HG03457 (cell line): ENCODE results near the gene RAB17.
"Not testable (repeated sequence)": the region's sequence is repeated elsewhere in the genome, so short reads cannot be mapped to it uniquely, and the experiment has no call there.

Source experiments
- ATAC-seq: cut with Tn5 transposase; IDR thresholded peaks from one replicate; pipeline ENCODE4 v1.9.1; 2021; ENCODE audit warnings: moderate number of reproducible peaks; ENCODE audit not compliant: unreplicated experiment

The RAB17 gene

DNA sequence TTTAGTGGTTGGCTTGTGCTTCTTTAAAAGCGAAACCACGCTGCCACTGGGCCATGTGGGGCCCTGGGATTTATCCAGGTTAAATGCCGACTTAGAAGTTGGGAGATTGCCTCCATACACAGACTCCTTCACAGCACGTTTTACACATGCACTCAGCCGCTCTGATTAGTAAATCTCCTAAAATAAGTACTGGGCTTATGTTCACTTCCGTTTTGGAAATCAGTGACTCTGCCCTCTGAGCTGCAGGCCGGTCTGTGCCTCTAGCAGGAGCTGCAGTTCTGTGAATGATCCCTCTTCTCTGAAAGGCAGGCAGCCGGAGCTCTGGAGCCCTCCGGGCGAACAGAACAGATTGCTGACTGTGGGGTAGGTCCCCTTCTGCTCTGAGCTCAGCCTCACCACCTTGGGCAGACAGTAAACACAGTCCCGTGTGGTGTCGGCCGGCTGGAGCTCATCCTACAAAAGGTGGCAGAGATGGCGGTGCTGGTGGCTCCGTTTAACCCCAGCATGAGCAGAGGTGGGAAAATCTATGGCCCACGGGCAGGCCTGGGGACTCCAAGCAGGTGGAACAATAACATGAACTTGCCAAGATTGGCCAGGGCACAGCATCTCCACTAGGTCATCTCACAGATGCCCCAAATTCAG lies 9.8 kb upstream of the RAB17 start:
- ATAC-seq, result no peak

DNA sequence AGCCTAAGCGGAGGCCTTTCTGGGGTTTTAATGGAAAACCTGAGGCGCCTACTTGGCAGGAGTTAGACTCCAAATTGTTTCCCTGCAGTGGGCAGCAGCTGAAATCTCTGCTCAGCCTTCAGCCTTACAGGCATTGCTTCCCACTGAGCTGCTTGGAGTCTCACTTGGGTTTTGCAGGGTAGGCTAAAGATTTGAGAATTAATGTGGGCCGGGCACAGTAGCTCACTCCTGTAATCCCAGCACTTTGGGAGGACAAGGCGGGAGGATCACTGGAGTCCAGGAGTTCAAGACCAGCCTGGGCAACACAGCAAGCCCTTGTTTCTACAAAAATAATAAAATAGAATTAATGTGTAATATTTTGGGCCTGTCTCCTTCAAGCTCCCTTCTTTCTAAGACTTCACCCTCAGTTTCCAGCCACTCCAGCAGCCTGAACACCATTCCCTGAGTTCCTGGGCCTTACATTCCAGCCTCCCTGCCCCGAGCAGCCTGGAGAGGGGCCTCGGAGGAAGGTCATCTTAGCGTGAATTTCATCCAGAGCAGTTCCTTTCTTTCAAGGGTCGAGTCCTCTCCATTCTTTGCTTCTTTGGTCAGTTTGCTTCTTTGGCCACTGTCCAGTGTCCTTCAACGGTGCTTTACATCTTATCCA lies 9.1 kb upstream of the RAB17 start:
- no peak for ATAC-seq

DNA sequence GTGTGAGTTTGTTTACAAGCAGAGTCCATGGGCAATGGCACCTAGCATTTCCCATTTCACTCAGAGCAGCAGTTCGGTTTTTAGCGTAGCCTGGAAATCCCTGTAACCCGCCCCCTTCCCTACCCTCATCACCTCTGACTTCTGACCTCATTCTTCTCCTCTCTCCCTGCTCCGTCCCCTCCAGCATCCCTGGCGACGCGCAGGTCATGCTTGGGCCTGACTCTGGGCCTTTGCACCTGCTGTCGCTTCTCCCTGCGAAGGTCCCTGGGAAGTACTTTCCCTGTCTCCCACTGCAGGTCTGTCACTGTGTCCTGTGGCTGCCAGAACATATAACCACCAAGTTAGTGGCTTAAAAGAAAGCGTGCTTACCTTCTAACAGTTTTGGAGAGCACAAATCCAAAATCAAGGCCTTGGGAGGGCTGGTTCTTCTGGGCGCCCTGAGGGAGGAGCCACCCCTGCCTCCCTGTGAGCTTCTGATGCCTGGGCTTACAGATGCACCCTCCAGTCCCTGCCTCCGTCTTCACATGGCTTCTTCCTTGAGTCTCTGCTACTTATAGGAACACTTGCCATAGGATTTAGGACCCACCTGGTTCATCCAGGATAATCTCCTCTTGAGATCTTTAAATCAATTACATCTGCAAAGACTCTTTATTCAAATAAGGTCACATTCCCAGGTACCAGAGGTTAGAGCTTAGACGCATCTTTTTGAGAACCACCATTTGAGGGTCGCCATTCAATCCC lies 8.1 kb upstream of the RAB17 start:
- ATAC-seq, result no peak

DNA sequence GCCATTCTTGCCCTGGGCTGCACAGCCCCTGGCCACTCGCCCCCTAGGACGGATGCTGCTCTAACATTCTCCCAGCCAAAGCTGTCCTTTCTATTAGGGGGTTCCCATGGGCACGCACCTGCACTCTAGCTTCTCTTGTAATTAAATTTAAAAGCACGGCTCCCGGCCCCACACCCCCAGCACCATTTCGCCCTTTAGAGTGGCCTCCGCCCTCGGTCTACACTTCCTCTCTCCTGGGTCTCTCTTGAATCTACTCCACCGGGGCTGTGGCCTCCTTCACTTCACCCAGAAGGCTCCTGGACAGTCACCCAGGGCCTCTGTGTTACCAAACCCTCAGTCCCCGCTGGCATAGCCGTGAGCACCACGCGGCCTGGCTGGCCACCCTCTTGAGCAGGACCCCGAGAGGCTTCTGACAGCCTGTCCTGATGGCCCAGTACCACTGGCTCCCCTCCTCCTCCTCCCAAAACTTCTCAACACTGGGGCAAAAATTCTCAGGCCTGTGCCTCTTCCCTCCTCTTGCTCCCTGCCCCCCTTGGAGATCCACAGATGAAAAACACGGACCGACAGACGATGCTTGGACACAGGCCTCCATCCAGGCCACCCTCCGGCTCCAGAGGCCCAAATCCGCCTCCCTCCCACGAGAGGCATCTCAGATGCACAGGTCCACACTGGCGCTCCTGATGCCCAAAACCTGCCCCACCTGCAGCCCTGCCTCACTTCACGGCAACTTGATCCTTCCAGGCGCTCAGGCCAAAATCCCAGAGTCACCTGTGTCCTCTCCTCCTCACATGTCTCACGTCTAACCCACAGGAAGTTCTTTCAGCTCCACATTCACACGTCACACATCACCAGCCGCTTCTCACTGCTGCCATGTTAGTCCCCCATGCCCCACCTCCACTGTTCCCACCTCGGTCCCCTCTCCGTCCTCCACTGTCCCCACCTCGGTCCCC lies 6.9 kb upstream of the RAB17 start:
- ATAC-seq, result no peak

DNA sequence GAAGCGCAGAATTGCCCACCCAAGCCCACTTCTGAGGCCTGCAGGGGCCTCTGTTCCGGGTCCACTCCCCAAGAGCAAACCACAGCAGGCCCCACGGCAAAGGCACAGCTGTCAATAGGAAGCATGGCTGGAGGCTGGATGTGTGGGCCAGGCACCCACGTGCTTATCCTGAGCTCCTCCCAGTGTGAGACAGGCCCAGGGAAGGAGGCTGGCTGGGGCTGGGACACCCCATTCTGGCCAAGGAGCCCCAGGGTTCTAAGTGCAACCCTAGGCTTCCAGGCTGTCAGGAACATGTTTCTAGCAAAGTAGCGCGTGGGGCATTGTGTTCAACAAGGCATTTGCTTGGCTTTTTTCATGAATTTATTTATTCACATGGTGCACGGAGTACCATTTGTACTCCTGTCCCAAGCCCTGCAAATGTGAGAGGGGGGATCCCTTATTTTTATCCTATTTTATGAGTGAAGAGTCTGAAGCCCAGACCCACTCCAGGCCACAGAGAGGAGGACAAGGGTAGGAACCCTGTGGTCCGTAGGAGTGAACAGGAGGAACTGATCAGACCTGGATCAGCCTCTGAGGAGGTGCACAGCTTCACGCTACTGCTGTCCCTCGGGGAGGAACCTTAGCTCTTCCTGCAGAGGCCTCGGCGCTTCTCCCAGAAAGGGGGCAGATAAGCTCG lies 6.1 kb upstream of the RAB17 start:
- no peak for ATAC-seq

DNA sequence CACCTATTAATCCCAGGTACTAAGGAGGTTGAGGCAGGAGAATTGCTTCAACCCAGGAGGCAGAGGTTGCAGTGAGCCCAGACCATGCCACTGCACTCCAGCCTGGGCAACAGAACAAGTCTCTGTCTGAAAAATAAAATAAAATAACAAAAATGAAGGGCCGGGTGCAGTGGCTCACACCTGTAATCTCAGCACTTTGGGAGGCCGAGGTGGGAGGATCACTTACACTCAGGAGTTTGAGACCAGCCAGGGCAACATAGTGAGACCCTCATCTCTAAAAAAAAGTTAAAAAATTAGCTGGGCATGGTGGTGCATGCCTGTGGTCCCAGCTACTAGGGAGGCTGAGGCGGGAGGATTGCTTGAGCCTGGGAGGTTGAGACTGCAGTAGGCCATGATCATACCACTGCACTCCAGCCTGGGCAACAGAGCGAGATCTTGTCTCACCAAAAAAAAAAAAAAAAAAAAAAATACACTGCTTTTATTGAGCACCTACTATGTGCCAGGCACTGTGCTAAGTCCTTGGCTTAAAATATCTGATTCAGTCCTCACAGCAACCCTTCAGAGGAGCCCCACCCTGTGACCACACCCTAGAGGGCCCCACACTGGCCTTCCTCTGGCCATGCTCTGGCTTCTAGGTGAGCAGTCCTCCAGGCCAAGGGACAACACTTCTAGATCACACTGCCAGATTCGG lies 5.4 kb upstream of the RAB17 start:
- ATAC-seq, result not testable (repeated sequence)

DNA sequence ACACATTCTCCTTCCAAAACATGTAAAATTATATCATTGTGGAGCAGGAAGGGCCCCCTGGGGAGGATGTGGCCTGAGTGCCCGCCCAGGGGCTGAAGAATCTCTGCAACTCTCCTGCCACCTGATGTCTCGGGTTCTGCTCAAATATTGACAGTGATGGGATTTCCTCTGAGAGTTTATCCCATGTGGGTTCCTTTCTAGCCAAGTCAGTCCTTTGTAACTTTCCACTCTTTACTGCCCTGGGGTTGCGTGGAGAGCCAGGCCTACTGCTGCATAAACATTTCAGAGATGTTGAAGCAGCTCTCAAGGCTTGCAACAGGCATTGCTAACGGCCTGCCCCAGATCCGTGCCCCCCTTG lies 4.0 kb upstream of the RAB17 start:
- ATAC-seq, result no peak

DNA sequence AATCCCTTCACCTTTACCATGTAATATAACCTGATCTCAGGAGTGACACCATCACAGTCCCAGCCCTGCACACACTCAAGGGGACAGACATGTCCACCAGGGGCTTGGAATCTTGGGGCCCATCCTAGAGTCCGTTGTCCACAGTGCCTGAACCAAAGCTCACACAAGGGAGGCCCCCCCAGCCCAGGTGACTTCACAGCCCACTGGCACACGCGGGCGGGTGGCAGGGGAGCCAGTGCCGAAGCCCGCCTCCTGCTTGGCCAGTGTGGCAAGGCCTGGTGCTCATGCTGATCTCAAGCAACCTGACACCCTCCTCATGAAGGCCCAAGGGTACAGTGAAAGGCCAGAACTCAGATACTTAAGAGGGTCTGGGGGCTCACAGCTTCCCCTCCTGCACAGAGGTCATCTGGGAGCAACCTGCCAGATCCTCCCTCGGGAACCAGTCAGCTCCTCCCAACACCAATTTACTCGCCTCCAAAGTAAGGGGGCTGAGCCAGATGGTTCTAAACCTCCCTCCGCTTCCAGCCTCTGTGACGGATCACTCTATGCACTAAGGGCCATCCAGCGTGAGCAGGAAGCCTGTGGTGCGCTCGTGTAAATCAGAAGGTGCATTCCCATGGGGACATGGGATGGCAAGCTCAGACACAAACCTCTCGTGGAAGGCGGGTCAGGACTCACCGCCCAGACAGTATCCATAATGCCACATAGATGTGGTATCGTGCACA lies 3.2 kb upstream of the RAB17 start:
- no peak for ATAC-seq

DNA sequence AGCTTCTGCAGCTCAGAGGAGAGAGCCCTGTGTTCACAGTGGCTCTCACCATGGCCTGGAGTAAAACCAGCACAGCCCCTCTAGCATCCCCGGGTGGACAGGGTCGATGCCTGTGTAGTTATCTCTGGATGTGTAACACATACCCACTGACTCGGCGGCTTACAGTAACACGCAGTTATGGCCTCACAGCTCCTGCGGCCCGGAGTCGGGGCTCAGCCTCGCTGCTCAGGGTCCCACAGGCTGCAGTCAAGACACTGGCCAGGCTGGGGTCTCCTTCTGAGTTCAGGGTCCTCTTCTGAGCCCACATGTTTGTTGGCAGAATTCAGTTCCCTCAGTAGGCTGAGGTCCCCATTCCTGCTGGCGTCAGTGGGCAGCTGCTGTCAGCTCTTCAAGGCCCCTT lies 2.5 kb upstream of the RAB17 start:
- ATAC-seq, result no peak

DNA sequence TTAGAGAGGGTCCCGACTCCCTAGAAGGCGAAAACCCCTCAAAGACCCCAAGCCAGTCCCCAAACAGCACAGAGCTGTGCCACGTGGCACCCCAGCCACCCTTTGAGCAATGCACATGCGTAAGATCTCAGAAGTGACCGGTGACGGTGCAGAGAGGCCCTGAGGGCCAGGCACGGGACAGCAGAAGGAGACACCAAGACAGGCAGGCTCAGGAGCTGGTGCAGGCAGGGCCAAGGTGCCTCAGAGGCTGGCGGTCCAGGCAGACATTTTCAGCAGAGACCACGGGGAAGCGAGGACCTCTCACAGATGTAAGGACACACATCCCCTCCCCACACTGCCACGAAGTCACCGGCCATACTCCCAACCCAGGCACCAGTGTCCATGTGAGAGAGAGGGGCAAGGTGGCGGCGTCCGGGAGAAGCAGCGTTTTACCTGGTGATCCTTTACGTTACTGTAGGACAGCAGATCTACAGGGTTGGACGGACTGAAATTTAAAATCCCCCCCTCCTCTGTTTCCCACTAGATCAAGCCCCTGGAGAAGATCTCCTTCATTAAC lies 2.0 kb upstream of the RAB17 start:
- no peak for ATAC-seq

DNA sequence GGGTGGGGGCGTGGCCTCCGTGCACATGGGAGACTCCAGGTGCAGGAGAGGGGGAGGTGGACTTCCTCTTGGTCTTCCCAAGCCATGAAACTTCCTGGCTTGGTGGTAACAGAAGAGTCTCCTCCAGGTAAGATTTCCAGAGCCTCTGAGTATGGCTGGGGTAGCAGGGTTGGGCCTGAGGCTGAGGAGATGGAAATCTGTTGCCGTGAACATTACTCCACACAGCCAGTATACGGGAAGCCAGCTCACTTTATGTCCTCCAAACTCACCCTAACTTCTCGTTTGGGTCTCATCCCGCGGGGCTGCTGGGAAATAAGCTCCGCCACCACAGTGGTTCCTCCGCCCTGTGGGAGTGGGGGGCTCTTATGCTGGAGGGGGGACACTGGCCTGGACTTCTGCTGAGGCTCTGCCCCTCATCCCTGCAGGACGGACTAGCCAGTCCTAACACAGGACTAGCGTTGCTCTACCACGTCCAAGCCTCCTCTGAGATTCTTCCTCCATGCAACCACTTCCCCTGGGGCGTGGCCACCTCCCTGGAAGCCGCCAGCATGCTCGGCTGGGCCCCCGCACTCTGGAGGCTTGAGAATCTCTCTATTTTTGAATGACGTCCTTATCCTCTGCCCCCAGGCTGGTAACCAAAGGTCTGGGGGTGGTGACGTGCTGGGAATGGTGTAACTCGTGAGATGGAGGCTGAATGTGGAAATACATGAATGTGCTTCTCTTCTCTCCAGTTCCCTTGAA lies 777 bp upstream of the RAB17 start:
- no peak for ATAC-seq

DNA sequence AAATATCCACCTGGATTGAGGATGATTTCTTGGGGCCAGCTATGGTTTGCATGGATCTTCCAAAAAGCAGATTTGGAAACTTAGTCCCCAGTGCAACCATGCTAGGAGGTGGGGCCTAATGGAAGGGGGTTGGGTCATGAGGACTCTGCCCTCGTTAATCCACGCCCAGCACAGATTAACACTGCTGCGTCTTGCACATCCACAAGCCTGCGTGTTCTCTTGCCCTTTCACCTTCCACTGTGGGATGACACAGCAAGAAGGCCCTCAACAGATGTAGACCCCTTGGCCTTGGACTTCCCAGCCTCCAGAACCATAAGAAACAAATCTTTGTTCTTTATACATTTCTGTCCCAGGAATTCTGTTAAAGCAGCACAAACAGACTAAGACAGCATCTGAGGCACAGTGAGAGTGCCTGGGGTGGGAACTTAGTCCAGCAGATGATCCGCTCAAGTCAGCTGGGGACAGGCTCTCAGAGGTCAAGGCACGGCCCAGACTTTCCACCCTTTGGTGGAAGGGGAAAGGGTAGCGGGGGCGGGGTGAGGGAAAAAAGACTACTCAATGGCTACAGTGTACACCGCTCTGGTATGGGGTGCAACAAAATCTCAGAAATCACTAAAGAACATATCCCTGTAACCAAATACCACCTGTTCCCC lies 2.4 kb downstream of the RAB17 start:
- ATAC-seq, result no peak

DNA sequence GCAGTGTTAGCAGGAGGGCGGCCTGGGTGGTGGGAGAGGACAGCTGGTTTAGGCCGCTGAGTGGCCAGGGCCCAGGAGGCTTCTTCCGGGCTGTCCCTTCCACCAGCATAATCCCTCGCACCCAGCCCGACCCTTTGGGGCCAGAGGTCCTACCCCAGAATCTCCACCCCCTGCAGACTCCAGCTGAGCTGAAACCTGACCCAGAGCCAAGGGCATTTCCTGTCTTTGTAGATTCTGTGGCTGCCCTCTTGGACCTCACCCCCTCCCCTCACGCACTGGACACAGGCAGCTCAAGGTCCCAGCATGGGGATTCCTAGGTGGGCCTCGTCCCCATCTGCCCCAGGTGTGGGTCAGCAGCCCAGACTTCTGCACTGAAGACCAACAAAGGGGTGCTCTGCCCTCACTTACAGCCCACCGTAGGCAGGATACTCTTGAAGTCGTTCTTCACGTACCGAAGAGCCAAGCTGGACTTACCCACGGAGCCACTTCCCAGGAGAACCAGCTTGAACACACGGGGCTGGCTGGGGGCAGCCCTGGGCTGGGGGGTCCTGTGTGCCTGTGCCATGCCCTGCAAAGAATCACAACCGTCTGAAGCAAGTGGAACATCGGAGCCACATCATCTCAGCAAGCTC lies 4.8 kb downstream of the RAB17 start:
- ATAC-seq, result no peak

DNA sequence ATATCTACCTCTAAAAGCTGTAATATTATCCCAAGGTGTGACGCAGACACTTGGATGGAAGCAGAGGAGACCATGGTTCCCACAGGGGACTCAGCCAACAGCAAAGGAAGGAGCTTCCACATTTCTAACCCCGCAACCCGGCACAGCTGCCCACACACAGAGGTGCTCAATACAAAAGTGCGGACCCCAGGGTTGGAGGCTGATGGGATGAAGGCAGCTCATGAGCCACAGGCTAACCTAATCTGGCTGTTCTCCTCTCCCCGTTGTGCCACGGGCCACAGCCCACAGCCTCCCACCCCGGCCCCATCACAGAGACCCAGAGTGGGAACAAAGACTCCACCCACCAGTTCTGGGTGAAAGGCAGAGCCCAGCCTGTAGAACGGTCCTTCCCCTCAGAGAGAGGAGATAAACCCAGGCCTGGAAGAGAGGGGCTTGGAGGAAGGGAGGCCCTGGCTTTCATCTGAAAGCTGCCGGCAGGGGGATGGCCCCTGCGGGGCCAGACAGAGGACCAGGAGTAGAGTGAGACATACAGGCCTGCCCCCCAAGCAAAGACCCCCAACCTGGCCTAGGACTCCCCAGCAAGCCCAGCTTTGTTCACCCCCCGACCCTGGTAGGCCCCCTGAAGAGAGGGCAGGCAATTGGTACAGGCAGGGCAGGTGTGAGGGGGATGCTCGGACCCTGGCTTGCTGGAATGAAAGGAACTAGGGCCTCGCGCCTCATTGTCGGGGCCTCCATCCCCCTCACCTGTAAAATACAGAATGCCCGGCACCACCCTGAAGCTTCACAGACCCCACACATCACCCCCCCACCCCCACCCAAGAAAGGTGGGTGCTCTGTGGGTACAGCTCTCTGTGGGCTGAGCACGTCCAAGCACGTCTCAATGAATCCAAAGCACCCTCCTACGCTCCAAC lies 6.9 kb downstream of the RAB17 start:
- no peak for ATAC-seq

DNA sequence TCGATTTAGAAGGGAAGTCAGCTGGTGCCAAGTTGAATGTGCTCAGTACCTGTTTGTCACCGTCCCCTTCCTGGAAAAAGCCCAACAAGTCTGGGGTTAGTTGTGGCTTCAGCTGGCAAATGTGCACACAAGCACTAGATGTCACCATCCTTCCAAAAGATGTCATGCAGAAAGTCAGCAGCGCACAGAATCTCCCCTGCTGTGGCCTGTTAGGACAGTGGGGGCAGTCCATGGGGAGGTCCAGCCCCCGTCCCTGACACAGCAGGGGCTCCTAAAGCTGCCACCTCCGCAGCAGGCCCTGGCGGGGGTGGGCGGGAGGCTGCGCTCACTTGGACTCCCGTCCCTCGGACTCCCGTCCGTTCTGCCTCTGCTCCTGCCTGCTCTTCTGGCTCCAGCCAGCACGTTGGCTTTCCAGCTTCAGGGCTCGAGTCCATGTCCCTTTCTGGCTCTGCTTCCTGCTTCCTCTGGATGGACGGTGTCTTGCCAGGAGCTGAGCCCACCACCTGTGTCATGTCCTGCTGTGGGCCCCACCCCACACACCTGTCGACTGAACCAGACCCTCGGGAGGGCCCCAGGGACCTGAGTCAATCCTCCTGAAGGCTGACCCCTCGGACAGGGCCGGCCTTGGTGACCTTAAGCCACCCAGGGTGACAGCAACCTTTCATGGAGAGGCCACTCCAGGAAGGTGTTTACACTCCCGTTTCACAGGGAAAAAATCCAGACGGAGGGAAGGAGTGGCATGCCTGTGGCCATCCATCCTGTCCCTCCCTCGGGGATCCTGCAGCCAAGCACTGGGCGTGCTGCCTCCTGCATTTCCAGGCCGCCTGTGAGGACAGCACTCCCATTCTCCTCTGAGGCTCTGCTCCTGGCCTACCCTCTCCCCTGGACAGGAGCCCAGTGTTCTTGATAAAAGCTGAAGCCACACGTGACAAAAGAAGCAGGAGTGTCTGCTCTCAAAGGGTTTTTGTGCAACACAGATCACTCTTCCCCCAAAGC lies 8.5 kb downstream of the RAB17 start:
- ATAC-seq, result no peak
